Activated CD4-positive, alpha-beta T cell treated with anti-CD3 and anti-CD28 coated beads for 1 hour (primary cell): Measurements from ENCODE around the gene PHKB.
"Not testable (repeated sequence)": the region's sequence is repeated elsewhere in the genome, so short reads cannot be mapped to it uniquely, and the experiment has no call there.

Source experiments
- DNase-seq: peaks from one replicate; pipeline ENCODE4 v3.0.0-alpha.2; 2020

The PHKB gene

GRCh38 chr16:47470211-47470610 lies 9.1 kb downstream of the PHKB start:
- no peak for DNase-seq

GRCh38 chr16:47470810-47471209 lies 9.7 kb downstream of the PHKB start:
- no peak for DNase-seq

- DNase-seq, result not testable (repeated sequence)
Observed at GRCh38 chr16:47473004-47473403, 11.9 kb downstream of the PHKB start.

- no peak for DNase-seq
Observed at GRCh38 chr16:47473792-47474191, 12.7 kb downstream of the PHKB start.

DNA sequence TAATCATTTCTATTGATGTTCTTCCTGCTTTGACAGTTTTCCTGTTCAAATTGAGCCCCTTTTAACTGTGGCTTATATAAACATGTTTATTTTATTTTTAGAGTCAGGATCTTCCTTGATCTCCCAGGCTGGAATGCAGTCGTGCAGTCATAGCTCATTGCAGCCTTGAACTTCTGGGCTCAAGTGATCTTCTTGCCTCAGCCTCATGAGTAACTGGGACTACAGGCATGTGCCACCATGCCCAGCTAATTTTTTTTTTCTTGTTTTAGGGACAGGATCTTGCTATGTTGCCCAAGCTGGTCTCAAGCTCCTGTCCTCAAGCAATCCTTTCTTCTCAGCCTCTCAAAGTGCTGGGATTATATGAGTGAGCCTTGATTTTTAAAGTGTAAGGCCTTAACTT lies 14.7 kb downstream of the PHKB start:
- no peak for DNase-seq

DNA sequence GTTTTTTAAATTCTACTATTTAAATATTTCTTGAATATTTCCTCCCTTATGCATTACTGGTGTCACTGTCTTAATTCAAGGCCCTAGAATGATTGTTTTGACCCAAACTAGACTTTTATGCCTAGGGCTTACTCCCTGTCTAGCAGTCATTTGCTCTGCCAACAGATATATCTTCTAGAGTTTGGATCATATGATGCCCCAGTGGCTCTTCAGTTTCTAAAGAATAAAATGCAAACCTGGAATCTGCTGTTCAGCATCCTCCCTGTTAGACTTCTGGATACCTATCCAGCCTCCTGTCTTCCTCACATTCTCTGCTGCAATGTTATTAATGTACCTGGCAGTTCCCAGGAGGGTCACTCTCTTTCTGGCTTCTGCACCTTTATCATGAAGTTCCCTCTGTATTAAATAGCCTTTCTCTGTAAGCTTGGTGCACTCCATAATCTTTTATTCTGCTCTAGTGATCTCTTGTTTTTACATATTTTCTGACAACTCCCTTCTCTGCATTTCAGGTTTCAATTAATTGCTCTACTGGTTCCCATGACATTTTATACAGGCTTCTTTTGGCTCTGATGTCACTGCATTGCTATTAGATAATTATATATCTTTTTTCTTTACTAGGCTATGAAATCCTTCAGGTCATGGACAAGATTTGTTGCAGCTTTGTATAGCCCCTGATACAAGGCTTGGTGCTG lies 15.7 kb downstream of the PHKB start:
- no peak for DNase-seq

DNA sequence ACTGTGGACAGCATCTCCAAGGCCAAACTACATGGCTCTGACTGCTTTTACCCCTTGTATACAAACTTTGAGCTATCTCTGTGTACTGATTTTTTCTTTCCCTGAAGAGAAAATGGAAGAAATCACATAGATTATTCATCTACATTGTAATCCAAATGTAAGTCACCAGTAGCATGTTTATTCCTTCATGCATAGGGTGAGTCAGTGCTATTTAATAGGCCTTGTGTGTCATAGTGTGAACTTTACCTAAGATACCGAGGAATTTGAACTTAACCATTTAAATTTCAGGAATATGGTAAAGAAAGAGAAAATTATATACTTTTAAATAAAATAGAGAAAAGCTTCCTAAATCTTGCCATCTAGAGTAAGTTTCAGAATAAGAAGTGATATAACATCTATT lies 16.5 kb downstream of the PHKB start:
- no peak for DNase-seq

DNA sequence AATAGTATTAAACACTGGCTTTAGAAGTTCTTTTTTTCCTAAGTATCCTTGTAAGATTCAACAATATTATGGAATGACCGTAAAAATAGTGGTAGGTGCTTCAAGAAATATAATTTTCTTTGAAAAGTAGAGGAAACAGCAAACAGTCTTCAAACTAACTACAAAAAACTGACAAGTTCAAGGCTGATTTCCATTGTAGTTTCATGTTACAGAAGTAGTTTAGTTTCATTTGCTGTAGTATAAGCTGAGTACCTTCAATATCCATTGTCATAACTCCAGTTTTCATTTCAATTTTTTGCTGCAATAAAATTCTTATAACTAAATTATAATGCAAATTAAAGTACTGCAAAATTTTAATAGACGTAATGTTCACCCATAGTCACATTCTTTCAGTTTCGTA lies 19.3 kb downstream of the PHKB start:
- no peak for DNase-seq

DNA sequence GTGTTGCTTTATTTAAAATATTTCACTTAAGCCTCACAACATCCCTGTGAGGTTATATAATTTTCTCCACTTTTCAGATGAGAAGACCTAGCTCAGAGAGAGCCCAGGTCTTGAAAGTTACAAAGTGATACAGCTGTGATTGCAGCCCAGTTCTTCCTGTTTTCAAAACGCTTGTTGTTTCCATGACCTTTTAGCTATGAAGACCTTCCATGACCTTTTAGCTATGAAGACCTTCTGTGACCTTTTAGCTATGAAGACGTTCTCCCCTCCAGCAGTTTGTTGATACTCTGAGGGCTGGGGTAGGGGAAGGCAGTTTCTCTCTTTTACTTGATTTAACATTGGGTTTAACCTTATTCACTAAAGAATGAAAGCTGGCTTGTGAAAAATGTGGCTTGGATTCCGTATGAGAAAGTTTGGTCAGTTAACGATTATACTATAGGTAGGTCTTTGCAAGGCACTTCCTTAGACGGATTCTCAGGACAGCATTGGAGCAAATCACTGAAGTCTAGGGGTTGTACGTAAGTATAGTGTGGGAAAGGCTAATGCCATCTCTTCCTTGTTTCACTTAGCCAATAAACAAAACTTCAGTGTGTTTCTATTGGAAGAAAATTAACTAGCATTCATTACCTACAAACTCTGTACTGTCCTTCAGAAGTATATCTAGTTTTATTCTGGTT lies 20.7 kb downstream of the PHKB start:
- DNase-seq, result no peak

- DNase-seq, result no peak
Observed at GRCh38 chr16:47483616-47484015, 22.5 kb downstream of the PHKB start.

DNA sequence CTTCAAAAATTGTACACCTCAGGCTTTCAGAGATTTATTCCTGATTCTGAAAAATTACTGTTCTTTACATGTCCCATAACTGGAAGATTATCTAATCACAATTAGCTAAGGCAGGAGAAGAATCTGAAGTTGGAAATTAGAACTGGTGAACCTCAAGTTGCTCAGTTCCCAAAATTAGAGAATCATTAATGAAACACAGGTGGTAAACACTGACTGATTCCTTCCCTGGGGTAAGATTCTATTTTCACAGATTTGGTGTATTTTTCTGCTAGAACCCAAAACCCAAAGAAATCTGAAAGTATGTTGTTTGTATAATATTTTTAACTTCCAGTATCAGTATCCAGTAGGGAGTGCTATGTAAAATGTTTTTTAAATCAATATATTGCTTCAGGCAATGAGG lies 25.7 kb downstream of the PHKB start:
- DNase-seq, result no peak

GRCh38 chr16:47488051-47488450 lies 26.9 kb downstream of the PHKB start:
- DNase-seq, result no peak

- DNase-seq, result no peak
Observed at GRCh38 chr16:47490471-47490870, 29.3 kb downstream of the PHKB start.

DNA sequence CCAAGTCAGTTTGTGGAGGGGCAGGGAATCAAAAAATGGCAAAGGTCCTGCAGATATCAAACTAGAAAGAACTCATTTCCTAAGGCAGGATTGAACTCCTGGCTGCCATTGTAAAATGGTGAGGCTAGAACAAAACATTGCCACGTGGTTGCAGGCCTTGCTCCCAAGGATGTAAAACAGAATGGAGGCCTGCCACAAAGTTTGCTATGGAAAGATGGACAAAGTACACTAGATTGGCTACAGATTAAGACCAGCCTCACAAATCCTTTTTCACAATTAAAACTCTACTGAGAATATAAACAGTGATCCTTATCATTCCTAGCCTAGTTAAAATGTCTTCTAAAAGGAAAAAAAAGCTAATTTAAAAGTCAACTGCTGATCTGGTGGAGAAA lies 30.9 kb downstream of the PHKB start:
- DNase-seq, result no peak

DNA sequence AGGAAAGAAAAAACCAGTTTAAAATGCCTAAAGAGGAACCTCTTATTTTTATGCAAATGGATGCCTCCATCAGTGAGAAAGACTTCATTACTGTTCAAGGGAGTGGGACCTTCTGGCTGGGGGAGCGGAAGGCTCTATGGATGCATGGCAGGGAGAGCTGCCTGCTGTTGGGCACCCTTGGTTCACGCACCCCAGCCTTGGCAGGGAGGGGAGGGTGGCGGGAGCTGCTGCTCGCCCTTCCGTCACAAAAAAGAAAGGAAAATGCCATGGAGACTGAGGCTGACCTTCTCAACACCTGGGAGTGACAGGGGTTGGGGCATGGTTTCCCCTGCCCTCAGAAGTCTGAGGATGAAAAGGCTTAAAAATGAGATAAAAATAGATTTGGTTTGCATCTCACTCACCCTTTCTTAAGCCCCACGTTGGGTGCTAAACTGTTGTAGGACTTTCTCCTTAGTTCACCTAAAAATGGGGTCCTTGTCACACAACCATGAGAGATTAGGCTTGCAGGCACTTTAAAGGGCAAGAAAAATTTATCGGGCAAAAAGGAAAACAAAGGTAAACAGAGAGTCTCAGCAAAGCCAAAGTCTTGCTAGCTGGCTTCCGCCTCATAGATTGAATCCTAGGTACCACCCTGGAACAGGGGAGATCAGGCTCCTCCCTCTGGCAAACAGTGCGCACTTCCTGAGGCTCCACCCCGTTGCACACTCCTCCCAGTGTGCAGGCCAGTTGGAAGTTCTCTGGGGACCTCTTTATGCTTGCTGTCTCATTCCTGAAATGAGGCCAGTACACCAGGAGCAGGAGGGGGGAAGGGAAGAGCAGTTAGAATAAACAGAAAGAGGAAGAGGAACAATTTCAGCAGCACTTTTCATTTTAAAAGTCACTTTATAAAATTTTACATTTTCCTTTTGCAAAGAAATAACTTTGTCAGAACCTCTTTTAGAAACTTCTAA lies 31.6 kb downstream of the PHKB start:
- DNase-seq, result no peak

- no peak for DNase-seq
Observed at GRCh38 chr16:47493381-47494337, 32.5 kb downstream of the PHKB start.

GRCh38 chr16:47499080-47499699 lies 38.1 kb downstream of the PHKB start:
- DNase-seq, result no peak

DNA sequence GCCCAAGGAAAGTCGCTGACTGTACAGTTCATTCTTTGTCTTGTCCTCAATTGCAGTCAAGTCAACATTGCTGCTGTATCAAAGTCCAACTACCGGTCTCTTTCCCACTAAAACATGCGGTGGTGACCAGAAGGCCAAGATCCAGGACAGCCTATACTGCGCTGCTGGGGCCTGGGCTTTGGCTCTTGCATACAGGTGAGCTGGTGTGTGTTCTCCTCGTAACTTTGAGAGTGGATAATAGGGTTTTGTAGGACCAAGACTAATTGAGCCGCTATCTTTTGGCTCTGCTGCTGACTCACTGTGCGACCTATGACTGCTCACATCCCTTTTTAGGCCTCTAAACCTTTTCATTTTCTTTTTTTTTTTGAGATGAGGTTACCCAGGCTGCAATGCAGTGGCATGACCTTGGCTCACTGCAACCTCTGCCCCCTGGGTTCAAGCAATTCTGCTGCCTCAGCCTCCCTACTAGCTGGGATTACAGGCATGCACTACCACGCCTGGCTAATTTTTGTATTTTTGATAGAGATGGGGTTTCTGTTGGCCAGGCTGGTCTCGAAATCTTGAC lies 38.7 kb downstream of the PHKB start:
- DNase-seq, result no peak

DNA sequence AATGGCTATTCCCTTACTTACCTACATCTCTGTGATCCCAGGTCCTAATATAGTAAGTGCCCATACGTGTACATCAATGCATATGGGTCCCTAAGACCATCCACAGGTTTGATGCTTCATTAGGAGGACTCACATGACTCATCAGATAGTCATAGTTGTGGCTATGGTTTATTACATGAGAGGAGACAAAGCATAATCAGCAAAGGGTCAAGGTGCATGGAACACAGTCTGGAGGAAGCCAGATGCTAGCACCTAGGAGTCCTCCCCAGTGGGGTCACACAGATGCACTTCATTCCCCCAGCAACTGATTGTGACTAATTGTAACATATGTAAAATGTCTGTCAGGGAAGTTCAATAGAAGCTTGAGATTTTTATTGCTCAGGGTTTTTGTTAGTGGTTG lies 42.8 kb downstream of the PHKB start:
- no peak for DNase-seq

- no peak for DNase-seq
Observed at GRCh38 chr16:47504599-47504998, 43.5 kb downstream of the PHKB start.

- DNase-seq, result no peak
Observed at GRCh38 chr16:47506800-47507199, 45.7 kb downstream of the PHKB start.

- DNase-seq, result no peak
Observed at GRCh38 chr16:47507701-47508100, 46.6 kb downstream of the PHKB start.
